HL-60/S4 treated with retinoic acid at 250 ng/mL for 4 days and 3 days (cell line): ENCODE measurements around the gene NRG2.

Experiments used
- in situ Hi-C: fragments of 300-500 bp; cut with MboI; formaldehyde crosslinking; loops from 2 replicates; pipeline ENCODE4 v1.7.0; 2022; ENCODE audit warnings: low sequenced_read_pairs

NRG2 gene

DNA sequence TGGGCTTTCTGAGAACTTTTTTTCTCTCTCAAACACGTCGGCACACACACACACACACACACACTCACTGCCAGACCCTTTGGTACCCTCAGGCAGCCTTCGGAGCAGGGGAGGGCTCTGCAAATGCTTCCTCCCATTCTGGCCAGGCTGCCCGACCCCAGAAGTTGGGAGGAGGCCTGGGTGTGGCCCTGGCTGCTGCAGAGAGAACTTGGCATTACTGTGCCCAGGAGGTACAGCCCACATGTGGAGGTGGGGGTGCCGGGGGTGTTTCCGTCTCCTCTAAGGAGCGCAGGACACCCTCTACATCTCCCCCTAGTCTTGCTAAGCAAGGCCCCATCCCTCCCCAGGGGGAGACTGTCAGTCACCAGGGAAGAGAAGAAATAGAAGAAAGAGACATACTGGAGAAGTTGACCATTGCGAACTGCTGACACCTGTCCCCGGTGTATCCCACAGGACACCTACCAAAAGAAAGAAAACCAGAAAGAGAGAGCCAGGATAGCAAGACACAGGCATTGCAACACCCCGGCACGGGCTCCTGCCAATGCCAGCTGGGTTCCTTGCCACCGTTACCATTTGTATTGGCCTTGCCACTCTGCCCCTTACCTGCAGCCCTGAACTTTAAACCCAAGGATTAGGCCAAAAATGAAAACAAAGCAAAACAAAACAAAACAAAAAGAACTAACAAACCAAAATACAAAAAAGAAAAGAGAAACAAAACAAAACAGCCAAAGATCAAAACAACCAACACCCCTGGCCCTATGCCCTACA, 178.2 kb downstream of the NRG2 start:
- in situ Hi-C loops, result no loop called here

DNA sequence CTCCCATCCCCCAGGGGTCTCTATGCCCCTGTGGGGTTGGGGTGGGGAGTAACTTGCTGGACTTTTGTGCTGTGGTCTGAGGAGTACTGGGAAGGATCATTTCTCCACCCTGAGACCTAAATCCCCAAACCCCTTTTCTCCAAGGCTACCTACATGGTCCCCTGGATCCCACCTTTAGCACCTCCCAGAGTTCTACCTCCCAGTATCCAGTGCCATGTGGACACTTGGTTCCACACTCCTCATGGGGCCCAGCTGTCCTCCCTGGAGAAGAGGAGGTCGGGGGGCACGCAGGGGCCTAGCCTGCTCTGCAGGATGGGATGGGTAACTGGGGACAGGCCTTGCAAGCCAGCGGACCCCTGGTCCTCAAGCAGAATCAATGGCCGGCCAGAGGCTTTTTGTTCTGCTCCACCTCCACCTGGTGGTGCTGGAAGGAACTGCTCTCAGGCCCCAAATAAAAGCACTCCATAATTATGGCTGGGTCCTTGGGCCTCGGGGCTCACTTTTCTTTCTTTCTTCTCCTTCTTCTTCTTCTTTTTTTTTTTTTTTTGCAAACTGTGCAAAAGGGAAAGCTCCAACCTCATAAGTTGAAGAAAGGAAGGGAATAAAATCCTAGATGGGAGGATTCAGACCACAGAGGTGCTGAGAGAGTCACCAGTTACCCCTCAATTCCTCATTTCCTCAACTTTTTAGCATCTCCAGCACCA, 179.1 kb downstream of the NRG2 start:
- in situ Hi-C loops, result no loop called here

DNA sequence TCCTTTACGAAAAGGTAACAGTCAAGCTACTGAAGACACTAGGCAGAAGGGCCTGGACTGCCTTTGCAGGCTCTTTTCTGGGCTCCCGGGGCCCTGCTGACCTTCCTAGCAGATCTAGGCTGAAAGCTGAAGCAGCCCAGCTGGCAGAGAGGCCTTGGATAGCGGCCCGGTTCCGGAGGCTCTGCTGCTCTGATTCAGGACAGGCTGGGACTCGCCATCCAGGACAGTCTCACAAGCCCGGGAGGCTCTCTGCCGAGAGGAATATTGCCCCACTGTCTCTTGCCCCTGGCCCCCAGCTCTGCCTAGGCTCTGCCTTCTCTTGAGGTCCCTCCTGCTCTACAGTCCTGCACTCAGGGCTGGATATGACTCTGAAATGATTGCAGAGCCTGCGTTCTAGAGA, 179.7 kb downstream of the NRG2 start:
- in situ Hi-C loops, result no loop called here

DNA sequence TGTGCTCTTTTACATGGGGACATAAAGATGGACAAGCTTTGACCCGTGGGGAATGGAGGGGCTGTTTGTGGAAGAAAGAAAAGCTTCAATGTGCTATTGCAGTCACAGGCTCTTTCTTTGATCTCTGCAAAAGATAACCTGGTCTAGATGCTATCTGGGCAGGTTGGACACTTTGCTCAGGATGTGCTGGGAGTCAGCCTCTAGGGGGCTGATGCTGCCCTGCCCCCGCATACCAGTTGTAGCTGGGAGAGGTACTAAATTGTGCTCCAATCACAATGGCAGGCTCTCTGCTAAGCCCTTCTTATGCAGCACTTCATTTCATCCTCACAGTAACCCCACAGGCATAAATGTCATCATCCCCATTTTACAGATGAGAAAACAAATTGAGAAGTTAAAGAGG, 180.3 kb downstream of the NRG2 start:
- in situ Hi-C loops, result no loop called here

DNA sequence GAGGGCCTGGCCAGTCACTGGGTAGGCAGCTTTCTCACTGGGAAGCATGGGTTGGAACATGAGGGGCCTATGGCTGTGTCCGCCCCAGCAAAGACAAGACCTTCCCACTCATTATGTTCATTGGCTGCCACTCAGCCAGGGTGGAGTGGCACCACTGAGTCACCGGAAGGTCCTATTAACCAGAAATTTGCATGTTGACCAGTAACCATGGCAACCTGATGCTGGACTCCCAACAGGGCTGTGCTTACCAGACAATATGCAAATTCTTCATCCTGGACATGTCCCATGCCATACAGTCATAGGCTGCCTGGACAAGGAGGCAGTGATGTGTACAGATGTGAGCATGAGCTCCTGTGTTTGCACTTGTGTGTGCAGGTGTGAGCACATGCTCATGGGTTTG, 180.8 kb downstream of the NRG2 start:
- in situ Hi-C loops, result no loop called here

DNA sequence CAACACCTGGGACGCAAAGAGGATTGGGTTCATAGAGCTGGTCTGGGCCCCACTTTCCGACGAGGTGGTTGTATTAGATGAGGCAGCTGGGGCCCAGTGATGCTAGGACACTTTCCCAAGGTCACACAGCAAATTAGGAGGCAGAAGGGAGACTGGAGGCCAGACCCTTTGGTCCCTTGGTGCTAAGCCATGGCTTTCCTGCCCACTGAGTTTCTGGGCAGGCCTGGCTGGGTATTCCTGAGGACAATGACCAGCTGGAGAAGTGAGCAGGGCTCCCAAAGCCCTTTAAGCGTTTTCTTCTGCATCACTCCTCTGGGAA, 181.3 kb downstream of the NRG2 start:
- in situ Hi-C loops, result no loop called here

DNA sequence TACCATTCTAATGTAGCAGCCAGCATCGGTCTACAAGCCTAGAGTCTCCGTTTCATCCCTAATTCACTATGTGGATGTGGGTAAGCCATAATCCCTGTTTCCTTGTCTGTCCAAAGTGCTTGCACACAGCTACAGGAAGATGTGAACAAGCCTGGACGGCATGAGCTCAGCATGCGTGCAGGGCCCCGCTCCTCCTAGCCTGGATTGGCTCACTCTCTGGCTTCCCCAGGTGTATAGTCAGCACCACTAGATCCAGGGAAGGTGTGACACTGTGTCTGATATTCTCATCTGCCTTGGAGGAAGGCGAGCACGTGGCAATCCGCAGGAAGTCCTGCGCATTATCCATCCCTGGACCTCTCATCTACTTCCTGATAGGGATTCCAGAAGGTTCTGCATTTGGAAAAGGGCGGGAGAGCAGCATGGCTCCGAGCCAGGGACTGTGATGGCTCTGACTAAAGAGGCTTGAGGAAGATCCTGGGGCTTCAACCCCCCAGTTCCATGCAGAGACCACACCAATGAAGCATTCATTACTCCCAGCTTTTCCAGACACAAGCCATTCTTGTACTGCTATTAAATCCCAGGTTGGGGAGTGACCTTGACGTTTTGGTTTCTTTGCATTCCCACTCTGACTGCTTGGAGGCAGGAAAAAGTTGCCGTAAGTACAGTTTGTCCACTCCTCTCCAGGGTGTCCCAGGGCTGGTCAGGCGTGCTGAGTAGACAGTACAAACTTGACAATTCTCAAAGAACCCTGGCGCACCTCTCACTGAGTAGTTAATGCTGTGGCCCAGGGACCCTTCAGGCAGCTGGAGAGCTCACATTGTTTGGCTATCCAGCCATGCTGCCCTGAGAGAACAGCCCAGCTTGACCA, 181.8 kb downstream of the NRG2 start:
- in situ Hi-C loops, result no loop called here

DNA sequence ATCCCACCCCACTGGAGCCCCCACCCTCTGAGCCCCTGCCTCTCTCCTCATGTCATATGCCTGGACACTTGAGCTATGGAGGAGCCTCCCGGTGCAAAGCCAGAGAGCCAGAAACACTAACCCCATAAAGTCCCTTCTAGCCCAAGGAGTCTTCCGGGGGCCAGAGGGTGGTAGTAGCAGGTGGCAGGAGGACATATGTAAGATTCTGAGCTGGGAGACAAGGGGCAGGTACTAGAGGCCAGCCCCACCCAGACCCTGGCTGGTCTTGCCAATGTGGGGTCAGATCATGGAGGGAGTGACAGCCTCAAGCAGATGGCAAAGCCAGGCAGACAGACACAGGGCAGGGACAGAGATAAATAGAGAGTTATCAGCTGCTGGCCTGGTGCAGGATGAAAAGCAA, 184.1 kb downstream of the NRG2 start:
- in situ Hi-C loops, result no loop called here

DNA sequence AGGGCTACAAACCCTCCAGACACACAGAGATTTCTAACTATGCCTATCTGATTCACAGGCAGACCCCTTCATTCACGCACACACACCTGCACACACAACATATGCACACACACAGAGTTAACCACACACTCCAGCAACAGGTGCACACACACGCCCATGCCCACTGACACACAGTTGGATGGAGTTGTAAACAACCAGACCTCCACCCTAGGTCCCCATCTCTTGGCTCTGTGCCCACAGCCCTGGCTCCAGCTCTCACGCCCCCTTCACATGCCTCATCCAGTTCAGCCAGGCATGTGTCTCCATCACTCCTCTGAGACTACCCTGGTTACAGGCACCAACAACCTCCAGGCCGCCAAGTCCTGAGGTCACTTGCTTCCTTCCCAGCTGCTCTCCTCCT, 186.4 kb downstream of the NRG2 start:
- in situ Hi-C loops, result no loop called here

DNA sequence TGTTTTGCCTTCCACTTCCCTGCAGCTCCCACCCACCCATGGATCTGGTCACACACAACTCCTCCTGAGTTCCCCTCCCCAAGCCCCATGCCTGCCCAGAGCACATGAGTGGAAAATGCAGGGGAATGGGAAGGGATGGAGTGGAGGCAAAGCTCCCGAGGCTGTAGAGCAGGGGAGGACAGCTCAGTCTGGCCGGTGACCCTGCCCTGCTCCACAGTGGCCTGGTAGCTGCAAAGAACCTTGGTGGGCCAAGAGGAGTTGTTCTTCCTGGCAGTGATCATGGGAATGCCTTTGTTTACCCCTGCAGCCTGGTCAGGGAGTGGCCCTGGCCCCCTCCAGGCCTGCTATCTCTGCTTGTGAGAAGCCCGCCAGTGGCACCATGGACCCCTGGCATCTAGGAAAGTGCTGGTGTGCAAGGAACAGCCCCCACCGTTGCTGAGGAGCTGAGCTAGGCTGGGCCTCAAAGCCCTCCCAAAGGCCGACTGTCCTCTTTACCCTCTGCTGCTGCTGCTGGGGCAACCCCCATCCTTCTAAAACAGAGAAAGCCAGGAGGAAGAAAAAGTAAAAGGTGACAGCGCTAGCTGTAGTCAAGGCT, 187.1 kb downstream of the NRG2 start:
- in situ Hi-C loops, result no loop called here

DNA sequence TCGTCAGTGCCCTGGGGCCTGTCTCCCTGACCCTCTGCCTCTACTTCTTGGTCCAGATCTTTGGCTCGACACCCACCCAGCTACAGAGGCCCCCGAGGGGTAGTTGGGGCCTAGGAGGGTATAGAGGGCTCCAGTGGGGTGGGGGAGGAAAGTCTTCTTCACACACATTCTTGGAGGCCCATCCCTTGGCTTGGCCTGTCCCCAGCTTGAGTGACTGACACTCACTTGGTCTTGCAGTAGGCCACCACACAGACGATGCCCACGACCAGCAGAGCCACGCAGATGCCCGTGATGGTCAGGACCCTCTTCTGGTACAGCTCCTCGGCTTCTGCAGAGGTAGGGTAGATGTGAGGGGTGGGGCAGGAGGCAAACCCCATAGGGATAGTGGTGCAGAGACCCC, 187.6 kb downstream of the NRG2 start:
- in situ Hi-C loops, result no loop called here

DNA sequence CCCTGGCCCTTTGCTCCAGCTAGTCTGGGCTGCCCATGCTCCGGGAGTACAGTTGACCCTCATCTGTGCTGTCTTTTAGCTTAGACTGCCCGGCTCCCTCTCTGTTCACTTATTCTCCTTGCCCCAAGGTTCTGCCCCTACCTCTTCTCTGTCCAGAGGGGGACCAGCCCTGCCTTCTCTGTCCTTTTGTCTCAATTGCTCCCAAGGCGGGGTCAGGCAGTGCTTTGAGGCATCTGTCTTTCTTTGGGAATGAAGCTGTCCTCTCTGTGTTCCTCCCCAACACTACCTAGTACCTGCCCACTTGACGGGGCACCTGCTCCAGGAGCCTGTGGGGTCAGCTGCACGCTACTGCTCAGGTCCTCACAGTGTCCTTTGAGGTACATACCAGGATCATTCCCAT, 188.1 kb downstream of the NRG2 start:
- in situ Hi-C loops, result no loop called here

DNA sequence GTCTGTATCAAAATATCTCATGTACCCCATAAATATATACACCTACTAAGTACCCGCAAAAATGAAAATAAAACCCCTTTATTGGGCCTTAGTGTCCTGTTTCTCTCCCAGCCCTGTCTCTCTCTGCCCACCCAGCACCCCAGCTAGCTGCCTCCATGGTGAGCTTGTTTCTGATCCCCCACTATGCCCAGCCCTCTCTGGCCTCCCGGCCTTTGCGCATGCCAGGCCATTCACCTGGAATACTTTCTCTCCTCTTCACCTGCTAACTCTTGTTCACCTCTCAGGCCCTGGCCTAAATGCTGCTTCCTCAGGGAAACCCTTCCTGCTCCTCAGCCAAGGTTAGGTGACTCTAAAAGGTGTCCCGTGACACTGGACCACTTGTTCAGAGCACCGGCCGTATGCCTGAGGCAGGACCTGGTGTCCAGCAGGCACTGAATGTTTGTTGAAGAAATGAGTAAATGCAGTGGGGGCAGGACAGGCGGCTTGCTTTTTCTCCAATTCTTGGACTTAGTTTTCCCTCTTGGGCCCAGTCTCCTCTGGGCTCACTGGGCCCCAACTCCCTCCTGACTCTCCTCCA, 189.0 kb downstream of the NRG2 start:
- in situ Hi-C loops, result no loop called here

DNA sequence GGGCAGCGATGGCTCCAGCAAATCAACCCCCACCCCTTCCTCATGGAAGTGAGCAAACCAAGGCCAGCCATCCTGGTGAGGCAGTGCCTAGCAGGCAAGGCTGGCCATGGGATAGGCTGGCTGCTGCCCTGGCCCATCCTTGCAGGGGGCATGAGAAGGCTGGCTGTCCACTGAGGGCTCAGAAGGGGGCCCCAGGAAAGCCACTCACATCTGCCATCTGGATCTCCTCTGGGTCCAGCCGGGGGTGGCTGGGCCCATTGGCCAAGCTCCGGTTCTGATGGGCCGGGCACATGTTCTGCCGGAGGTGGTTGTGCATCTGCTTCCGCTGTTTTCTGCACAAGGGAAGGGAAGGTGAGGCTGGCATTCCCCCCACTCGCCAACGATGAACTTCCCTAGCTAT, 190.4 kb downstream of the NRG2 start:
- in situ Hi-C loops, result no loop called here

DNA sequence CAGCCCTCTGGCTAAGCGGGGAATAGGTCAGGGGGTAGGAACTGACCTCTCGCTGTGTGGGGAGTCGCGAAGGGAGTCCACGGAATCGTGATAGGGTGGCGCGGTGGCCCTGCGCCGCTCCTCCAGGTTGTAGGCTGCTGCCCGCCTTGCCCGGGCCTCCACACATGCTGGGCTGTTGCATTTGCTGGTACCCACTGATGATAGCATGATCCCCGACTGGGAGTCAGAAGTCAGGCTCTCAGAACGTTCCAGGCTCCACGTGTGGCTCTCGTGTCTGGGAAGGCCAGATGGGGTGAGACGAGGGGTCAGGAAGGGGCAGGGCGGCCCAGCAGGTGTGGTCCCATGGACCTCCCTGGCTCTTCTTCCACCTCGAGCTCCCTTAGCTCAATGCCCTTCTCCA, 191.5 kb downstream of the NRG2 start:
- in situ Hi-C loops, result no loop called here

DNA sequence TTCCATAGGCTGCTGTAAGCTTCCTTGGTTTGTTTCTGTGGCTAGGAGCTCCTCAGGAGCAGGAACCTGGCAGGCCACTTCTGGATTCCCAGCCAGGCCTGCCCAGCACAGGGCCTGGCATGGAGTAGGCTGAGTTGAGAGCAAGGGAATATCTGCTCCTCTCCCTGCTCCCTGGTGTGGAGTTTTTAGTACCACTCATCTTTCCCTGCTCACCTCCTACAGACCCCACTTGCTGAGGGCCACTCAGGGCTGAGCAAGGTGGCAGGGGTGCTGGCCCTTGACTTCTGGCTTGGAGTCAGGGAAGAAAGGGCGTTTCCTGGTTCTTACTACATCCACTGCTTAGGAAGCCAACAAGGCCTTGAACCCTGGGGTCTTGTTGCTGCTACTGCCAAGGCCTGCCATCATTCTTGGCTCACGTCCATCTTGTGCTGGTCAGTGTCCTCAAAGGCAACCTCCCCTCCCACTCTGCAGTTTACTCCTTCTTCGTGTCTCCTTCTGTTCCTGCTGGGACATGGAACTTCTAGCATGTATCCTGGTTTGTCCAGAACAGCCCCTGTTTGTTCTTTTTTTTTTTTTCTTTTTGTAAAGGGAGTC, 192.6 kb downstream of the NRG2 start:
- in situ Hi-C loops, result no loop called here

DNA sequence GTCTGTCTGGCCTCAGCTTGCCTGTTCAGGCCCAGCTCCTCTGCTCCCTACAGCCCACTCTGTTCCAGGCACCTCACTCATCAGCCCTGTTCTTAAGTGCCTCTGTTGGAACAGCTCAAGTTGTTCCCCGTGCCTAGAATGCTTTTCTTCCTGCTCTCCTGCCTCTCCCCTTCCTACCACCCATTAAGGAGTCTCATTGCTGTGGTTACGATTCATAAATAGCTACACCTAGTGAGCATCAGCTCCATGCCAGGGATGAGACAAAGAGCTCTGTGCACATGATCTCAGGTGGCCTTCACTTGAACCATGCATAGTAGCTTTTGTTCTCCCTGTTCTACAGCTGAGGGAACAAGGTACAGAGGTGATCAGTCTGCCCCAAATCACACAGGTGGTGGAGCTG, 193.2 kb downstream of the NRG2 start:
- in situ Hi-C loops, result no loop called here

DNA sequence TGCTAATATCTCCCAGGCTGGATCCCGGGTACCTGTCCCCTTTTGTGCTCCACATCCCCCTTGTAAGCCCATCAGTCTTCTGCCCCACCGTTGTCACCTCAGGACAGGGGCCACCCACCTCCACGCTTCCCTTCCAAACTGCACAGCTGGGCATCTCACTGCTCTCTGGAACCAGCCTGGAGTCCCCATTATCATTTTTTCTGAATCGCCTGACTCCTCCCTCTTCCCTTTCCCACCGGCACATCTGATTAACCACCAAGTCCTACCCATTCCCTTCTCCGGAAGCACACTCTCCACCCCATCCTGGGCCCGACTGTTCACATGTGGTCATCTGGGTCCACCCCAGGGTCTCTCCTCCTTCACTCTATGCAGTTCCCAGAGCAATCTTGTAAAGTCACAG, 193.6 kb downstream of the NRG2 start:
- in situ Hi-C loops, result no loop called here

DNA sequence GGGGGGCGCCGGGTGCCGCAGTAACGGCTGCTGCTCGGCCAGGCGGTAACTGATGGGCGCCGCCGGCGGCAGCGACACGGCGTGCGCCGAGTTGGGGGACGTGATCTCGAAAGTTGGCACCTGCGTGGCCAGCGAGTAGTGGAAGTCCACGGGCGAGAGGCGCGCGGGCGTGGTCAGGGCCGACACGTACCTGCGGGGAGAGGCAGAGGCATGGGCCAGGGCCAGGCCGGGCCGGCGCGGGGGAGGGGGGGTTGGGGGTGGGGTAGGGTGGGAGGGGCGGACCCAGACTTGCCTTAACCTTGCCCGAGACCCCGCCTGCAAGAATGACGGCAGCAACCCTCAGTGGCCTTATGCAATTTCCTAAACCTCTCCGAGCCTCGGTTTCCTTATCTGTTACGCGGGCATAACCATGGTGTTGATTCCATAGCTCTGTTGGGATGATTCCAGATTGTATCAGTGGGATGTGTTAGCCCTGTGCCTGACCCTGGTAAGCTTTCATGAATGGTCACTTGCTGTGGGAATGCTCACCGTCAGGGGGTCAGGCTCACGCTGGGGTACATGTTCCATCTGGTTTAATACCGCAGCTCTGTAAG, 194.5 kb downstream of the NRG2 start:
- in situ Hi-C loops, result no loop called here

DNA sequence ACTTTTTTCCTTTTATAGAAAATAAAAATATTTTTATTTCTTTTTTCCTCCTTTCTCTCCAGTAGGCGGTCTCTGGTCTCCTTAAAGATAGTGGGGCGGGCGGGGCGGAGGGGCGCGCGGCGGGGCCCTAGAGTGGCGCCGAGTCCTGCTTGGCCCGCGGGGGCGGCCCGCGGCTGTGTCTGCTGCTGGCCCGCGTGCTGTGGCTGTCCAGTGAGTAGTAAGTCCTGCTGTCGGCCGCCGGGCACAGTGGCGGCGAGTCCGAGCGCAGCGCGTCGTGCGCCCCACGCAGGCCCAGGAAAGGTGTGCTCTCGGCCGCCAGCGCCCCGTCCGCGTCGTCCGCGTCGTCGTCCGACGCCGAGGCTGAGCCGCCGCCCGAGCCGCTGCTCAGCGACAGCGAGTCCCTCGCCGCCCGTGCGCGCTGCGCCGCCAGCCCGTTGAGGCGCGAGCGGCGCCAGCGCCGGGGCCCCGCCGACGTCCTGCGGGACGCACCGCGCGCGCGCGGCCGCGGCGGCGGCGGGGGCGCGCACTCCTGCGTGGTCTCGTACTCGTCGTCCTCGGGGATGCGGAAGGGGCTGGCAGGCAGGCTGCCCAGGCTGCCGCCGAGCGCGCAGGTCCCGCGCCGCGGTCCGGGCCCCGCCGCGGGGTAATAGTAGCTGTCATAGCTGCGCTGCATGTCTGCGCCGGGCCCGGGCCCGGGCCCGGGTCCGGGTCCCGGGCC, 195.2 kb downstream of the NRG2 start:
- in situ Hi-C loops, result no loop called here
